T-helper 2 cell (primary cell): ENCODE results near the gene SLC47A2.

Experiments
- DNase-seq, 5 experiments: peaks; one replicate each; pipeline versions ENCODE4 v3.0.0 to v3.0.0-alpha.2; 2012 to 2022

The SLC47A2 gene

GRCh38 chr17:19747159-19747719 is 30.9 kb upstream of the SLC47A2 start:
- DNase-seq, result no peak

DNA sequence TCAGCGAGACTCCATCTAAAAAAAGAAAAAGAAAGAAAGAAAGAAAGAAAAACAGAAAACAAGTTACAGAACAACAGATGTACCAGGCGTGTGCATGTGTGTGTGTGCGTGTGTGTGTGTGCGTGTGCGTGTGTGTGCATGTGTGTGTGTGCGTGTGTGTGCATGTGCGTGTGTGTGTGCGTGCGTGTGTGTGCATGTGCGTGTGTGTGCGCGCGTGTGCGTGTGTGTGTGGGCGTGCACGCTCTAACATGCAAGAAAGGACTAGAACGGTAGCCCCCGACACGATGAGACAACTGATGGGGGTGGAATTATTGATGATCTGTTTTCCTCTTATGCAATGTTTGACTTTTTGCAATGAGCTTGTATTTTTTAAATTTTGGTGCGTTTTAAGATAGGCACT is 30.1 kb upstream of the SLC47A2 start:
- peak in 1 of 5 experiments; percentile 9 for DNase-seq

GRCh38 chr17:19744922-19745757 is 28.8 kb upstream of the SLC47A2 start:
- peak; percentile 53 to 83 (median 73) for DNase-seq

- DNase-seq, result no peak
Measured at GRCh38 chr17:19744492-19744891, 28.1 kb upstream of the SLC47A2 start.

GRCh38 chr17:19743101-19744100 is 27.0 kb upstream of the SLC47A2 start:
- no peak for DNase-seq

- DNase-seq, result no peak
Measured at GRCh38 chr17:19742495-19742894, 26.1 kb upstream of the SLC47A2 start.

- no peak for DNase-seq
Measured at GRCh38 chr17:19741832-19742457, 25.6 kb upstream of the SLC47A2 start.

GRCh38 chr17:19740933-19741332 is 24.5 kb upstream of the SLC47A2 start:
- no peak for DNase-seq

DNA sequence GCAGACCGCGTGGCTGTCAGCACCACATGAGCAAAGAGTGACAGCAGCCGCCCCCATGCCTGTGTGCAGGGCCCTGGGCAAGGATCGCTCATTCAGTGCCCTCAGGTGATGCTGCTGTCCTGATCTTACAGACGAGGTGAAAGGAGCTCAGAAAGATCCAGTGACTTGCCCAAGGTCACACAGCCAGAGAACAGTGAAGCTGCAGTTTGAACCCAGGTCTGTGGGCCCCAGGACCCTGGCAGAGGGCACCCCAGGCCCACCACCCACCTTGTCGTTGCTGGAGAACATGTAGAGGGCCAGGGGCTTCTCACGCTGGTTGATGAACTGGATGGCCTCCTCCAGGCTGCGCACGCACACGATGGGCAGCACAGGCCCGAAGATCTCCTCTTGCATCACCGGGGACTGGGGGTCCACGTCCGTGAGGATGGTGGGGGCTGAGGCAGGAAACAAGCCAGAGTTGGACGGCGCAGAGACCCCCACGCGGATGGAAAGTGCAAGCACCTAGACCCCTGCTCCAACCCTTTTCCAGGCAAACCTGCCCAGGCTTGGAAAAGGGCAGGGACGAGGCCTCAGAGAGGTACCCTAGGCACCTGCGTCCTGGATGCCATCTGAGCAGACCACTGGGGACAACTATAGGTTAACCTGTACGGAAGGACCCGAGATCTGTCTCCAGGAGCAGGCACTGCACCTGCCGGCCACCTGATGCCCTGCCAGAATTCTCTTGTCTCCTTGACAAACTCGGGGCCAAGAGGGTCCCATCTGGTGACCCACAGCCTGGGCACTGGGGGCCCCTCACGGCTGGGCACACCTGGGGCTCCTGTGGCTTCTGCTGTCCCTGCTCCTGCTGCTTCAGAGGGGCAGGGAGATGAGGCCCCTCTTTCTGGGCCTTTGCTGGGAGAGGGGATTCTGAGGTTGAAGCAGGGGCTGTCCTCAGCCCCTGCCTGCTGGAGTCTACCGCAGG is 23.1 kb upstream of the SLC47A2 start:
- no peak for DNase-seq

DNA sequence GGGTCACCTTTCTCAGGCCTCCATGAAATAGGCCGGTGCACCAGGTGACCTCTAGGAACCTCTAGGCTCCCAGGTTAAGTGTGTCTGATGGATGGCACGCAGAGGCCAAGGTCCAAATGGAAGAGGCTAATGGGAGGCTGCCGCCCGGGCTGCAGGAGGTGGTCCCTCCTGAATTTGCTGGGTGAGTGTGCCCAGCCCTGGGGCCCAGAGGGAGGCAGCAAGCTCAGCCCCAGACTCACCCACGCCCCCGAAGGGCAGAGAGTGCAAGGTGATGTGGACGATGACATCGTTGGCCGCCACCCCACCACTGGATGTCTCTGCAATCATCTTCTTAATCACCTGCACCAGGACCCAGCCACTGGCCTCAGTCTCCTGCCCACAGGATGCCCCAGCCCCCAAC is 22.4 kb upstream of the SLC47A2 start:
- DNase-seq, result no peak

DNA sequence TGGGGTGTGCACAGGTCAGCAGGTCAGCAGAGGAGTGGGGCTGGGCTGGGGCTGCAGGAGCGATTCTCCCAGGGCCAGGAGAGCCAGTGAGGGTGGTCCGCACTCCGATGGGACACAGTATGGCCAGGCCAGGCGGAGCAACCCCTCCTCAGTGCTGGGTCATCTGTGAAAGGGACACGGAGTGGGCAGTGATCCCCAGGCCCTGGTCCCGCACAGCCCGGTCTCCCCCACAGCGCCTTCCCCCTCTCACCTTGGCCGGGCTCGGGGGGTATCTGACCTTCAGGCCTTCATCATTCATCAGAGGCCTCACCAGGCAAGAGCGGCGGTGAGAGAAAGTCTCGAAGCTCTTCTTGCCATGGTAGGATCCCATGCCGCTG is 21.7 kb upstream of the SLC47A2 start:
- no peak for DNase-seq

DNA sequence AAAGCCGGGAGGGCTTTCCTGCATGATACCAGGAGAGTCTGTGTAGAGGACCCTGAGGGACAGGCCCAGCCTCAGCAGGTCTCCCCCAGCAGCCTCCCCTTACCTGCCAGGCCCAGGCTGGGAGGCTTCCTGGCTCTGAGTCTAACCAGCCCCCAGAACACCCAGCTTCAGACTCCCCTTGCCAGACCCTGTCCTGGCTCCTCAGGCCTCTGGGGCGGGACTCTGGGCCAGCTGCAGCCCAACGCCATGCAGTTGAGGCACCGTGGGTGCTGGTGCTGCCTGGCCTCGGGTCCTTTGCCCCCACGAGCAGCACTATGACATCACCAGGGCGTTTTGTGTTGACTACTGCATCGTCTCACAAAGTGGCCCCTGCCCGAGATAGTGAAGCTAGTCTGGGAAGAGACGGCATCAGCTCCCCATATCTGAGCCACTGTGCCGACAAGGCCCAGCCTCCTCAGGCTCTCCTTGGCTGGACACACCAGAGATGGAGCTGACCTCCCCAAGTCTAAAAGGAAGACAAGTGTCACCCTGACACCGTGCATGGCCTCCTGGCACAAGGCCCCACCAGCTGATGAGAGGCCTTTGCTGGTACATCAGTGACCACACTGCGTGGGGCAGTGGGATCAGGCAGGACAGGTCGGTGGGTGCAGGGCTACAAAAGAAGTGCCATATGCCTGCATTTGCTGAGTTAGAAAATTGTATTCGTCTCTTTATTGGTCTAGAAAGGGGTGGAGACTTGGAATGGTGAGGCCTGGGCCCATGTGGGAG is 21.1 kb upstream of the SLC47A2 start:
- no peak for DNase-seq

DNA sequence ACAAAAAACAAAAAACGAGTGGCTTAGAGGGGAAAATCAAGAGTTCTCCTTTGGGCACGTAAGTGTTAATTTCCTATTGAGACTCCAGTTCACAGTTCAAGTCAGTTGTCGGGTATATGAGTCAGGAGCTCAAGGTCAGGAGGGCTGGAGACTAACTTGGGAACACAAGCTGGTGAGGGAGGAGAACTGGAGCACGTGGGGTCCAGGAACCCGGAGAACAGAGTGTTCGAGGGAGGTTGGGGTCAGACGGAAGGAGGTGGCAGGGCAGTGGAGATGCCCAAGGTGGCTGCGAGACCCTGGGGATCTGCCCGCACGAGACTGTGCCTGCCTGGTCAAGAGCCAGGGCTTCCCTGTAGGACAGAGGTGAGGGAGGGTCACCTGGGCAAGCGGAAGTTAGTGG is 19.7 kb upstream of the SLC47A2 start:
- DNase-seq, result no peak

DNA sequence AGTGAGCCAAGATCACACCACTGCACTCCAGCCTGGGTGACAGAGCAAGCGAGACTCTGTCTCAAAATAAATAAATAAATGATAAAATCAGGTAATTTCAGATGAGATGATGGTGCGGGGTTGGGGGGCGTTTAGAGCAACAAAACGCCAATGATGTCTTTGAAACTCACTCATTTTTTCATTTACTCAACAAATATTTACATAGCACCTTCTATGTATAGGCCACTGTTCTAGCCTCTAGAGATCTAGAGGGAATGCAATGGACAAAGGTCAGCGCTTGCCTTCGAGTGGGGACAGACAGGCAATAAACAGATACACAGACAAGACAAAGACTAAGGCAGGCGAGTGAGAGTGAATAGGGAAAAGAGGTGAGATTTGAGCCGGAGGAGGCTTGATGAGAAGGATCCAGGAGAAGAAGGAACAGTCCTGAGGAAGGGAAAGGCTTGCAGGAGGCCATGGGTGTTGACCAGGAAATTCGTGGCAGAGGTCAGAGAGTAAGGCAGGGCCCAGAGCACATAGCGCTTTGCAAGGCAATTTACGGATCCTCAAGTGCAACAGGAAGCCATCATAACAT is 17.7 kb upstream of the SLC47A2 start:
- DNase-seq, result no peak

DNA sequence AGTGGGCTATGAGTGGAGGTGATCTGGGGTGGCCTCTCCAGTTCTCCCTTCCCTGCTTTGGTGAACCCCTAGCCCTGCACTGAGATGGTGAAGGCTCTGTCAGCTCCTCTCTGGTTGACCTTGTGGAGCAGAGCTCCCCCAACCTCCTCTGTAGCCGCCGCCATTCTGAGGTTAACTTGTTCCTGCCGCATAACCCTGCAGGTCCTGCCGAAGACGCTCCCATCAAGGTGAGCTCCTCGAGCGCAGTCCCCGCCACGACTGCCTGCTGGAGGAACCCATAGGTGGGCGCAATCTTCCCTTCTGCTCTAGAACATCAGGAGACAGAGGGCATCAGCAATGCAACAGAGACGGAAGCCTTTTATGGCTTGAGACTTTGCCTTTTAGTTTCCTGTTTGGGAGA is 15.2 kb upstream of the SLC47A2 start:
- DNase-seq, result no peak

- DNase-seq, result no peak
Measured at GRCh38 chr17:19730843-19731242, 14.5 kb upstream of the SLC47A2 start.

GRCh38 chr17:19729900-19730299 is 13.5 kb upstream of the SLC47A2 start:
- no peak for DNase-seq

GRCh38 chr17:19728084-19728495 is 11.7 kb upstream of the SLC47A2 start:
- no peak for DNase-seq

GRCh38 chr17:19727501-19728078 is 11.2 kb upstream of the SLC47A2 start:
- DNase-seq, result no peak
